NB4 (cell line): Measurements from ENCODE around the gene CHST8.

Source experiments
- CTCF ChIP-seq: IDR thresholded peaks from one replicate; pipeline ENCODE4 v1.5.1; 2012; ENCODE audit warnings: low read depth, low read length
- MAX ChIP-seq: IDR thresholded peaks from 2 replicates; pipeline ENCODE4 v1.6.1; 2011; ENCODE audit warnings: low read depth, low read length
- POLR2A ChIP-seq: IDR thresholded peaks from 2 replicates; pipeline ENCODE4 v1.6.1; 2011; ENCODE audit warnings: mild to moderate bottlenecking; ENCODE audit not compliant: insufficient read length; ENCODE audit errors: extremely low read depth

GRCh38 chr19:33622809-33623511 is 1.2 kb downstream of the CHST8 start:
- TF ChIP-seq CTCF (no peak), POLR2A (no peak), MAX (no peak)
